Measurements from ENCODE around the gene AMMECR1L.

GRCh38 chr2:127860130-127860529, 25.6 kb downstream of the AMMECR1L start:
- TF ChIP-seq CTCF (IDR thresholded peaks at IDR 0.05) (no peak), POLR2A (IDR thresholded peaks at IDR 0.05) (no peak)

Measured in esophagus squamous epithelium (tissue), 4 donors.